ENCODE measurements around the gene KIF26B. TPM values are rescaled to one million over a fixed set of nuclear protein-coding genes. Genes with fewer than 3 reads are reported as not detected.

Gene KIF26B
- polyA plus RNA-seq, 4 donors = 19.7 to 35.9 (median 34.0) TPM

DNA sequence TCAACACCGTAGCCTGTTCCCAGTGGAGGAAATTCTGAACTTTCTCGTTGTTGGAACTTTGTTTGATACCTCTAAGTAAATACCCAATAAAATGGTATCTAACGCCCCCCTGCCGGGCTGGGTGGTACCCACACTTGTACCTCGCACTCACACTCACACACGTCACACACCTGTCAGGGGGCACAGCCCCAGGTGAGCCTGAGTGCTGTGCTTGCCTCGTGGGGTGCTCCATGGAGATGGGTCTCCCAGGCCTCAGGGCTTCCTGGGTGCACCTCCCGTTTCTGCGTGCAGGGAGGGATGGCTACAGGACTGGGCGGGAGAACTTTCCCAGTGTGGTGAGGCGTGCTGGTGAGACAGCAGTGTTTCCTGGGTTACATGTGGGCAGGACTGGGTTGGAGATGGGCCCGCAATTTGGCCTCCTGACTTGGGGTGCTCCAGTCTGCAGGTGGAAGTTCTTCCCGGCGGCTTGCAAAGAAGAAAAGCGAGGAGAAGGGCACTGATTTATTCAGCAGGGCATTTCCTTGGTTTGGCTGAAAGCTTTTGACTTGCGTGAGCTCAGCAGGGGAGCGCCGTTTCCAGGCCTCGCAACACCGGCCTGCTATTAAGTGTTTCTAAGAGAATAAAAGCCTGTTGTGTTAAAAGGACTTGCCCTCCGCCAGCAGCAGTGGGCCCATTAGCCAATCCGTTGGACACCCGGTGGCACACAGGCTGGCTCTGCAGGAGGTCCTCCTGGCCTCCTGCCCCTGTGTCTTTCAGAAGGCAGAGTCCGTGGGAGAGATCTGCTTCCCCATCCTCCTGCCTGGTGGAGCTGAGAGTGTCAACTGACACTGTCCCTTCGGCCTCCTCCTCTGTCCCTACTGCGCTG is 79.7 kb downstream of the KIF26B start:
- no peak for DNase-seq (ENCODE audit: low read depth in 4 of 4, low spot score in 3 of 4)

DNA sequence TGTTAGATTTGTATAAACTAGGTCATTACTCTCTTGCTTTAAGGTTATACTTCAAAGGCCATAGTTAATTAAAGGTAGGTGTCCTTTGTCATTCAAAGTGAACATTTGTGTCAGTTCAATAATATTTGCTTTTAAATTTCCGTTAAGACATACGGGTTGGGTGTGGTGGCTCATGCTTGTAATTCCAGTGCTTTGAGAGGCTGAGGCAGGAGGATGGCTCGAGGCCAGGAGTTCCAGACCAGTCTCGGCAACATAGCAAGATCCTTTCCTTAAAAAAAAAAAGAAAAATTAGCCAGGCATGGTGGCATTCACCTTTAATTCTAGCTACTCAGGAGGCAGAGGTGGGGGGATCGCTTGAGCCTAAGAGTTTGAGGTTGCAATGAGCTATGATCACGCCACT is 80.4 kb downstream of the KIF26B start:
- no peak for DNase-seq (ENCODE audit: low read depth in 4 of 4, low spot score in 3 of 4)

DNA sequence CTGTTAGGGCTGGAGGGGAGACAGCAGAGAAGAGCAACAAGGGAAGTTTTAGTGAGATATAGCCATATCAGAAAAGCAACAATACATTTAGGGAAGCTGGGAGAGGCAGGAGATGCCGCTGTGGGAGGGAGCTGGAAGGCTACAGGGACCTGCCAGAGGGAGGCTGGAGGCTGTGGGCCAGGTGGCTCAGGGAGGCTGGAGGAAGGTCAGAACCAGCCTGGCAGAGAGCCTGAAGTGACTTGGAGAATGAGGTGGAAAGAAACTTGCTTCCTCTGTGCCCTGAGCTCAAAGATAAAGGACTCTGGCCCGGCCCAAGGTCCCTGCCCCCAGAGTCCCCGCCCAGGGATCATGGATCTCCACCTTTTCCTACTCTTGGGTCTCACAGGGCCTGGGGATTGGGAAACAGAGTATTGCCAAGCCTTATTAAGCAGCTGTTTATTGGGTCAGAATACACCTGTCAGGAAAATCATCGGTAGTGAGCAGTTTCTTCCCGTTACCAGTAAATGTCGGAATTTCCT is 85.9 kb downstream of the KIF26B start:
- no peak for DNase-seq (ENCODE audit: low read depth in 4 of 4, low spot score in 3 of 4)

DNA sequence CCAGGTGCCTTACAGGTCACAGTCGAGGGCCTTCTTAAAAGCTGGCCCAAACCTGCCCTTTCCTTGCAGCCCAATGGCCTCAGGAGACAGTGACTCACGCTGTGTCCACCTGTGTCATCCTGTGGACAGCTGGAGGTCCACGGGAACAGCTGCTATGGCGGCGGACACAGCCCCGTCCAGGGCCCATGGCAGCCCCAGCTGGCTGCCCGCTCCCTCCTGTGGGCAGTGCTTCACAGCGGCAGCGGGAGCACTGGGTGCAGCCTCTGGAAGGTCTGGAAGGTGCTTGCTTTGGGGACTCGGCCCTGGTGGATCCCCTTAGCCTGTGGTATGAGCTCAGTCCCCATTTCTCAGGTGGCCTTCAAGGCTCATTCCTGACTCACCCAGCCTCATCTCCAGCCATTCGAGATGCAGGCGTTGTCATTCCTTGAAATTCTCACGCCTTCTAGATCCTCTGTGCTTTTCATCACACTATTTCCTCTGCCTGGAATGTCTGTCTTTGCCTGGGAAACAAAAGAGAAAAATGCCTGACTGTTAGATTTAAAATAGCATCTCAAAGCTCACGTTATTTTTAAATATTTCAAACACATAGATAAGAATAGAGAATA is 86.8 kb downstream of the KIF26B start:
- DNase-seq (ENCODE audit: low read depth in 4 of 4, low spot score in 3 of 4) = no peak

DNA sequence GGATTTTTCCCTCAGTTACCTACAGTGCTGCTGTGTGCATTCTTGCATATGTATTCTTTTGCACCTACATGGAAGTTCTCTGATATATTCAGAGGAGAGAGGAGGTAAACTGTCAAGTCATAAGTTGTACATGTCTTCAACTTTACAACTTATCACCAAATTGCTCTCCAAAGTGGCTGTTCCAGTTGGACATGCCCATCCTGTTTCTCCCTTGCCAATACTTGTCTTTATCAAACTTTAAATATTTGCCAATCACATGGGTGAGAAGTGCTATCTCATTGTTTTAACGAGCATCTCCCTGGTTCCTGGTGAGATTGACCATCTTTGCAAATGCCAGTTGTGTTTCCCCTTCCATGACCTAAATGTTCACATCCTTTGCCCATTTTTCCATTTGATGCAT is 88.2 kb downstream of the KIF26B start:
- no peak for DNase-seq (ENCODE audit: low read depth in 4 of 4, low spot score in 3 of 4)

DNA sequence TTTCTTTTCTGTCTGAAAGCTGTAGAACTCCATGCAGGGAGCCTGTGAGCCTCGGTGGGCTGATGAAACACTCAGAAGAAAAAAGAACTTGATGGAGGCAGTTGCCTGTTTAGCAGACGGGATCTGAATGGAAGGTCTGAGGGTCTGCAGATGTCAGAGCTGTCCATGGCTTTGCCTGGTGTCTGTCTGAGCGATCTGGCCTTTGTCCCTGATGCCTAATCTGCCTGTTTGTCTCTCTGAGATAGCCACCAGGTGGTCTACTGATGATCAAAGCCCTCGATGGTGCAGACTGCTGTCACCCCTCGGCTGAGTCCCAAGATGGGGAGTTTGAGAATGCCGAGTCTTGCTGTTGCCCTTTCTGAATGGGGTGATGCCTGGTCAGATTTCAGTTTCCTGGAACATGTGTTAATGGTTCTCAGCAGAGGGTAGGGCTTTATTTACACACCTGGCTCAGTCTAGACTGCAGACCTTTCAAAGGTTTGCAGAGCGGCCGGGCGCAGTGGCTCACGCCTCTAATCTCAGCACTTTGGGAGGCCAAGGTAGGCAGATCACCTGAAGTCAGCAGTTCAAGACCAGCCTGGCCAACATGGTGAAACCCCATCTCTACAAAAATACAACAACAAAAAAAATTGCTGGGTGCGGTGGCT is 90.4 kb downstream of the KIF26B start:
- no peak for DNase-seq (ENCODE audit: low read depth in 4 of 4, low spot score in 3 of 4)

DNA sequence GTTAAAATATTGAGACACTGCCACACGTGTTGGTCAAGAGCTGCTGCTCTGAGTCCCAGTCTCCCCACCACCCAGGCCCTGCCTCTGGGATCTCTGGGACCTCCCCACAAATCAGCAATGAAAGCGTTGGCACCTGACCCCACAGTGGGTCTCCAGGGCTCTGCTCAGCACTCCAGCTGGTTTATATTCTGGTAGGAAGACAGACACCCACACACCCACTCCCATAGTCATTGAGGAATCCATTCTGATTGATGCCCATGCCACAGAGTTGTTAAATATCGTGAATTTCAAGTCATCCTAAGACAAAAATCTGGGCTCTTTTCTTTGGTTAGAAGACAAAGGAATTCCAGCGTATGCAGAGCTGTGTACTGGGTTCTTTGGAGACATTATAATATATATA is 91.6 kb downstream of the KIF26B start:
- no peak for DNase-seq (ENCODE audit: low read depth in 4 of 4, low spot score in 3 of 4)

DNA sequence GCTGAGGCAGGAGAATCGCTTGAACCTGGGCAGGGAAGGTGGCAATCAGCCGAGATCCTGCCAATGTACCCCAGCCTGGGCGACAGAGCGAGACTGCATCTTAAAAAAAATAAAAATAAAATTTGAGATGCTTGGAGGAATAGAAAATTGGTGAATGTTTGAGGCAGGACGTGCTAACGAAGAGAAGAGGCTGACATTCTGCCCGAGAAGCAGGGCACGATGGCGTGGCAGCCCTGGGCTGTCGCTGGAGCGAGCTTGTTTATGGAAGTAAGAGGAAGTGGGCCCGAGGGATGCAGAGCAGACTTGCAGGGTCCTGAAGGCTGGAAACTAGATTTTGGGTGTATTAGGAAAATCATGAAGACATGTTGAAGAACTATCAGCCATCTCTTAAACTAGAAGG is 92.6 kb downstream of the KIF26B start:
- DNase-seq (ENCODE audit: low read depth in 4 of 4, low spot score in 3 of 4) = no peak

DNA sequence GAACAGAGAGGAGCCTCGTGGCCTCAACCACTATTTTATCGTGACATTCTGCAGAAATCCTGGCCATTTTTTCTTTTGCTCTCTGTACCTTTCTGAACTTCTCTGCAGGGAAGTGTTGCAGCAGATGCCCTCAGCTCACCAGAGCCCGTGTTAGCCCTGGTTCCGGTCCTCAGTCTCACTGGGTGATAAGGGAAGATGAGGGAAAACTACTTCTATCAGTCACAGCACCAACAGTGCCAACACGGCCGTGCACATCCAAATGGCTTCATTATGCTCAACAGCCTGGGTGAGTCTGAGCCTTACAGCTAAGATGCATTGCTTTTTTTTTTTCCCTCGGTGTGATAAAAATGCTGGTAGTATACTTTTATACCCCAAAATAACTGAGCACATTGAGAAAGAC is 93.0 kb downstream of the KIF26B start:
- DNase-seq (ENCODE audit: low read depth in 4 of 4, low spot score in 3 of 4) = no peak

DNA sequence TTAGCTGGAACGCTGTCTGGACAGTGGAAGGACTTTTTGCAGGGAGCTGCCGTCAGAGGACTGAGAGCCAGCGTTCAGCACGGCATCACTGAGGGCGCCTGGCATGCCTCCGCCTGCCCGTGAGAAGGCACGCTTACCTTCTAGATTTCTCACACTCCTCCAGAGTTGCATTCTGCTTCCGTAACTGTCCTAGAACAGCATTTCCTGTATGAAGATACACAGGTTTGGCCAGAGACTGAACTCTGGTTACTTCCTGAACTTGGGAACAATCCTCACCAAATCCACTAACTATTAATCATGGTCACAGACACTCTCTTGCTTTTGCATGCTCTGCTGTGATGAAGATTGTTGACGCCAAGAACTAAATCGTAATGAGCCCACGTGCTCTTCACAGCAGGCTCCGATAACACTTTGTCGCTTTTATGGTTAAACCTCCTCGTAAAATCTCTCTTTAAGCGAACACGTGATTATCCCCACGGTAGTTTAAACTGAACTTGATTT is 93.5 kb downstream of the KIF26B start:
- no peak for DNase-seq (ENCODE audit: low read depth in 4 of 4, low spot score in 3 of 4)

DNA sequence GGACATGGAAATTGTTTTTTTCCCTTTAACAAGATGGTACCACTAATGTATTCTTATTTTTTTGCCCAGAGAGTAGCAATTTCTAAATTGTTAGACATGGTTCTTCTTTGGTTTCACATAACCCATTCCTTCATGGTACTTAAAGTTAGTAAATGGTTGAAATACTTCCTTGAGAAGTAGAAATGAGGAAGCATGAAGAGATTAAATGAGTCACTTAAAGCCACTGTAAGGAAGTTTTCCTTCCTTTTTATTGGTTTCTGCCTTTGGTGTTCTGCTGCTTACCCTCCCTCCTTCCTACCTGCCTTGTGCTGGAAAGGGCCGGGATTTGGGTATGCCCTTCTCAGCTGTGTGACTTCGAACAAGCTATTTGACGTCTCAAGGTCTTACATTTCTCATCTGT is 101.0 kb downstream of the KIF26B start:
- DNase-seq (ENCODE audit: low read depth in 4 of 4, low spot score in 3 of 4) = no peak

DNA sequence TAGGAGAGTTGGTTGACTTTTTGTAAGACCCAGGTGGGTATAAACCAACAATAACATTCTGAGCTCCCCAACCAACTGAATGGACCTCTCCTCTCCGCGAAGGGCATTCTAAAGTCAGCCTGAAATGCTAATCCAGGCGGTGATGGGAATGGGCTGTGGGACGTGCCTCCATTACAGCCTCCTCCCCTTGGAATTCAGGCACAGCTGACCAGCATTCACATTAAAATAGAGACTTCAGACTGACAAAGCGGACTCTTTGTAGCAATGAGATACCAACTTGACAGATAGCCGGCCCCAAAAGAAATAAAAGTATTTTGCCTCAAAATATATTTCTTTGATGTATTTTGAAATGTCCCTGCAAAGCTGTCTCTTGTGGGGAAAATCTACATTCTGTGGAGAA is 101.7 kb downstream of the KIF26B start:
- no peak for DNase-seq (ENCODE audit: low read depth in 4 of 4, low spot score in 3 of 4)

DNA sequence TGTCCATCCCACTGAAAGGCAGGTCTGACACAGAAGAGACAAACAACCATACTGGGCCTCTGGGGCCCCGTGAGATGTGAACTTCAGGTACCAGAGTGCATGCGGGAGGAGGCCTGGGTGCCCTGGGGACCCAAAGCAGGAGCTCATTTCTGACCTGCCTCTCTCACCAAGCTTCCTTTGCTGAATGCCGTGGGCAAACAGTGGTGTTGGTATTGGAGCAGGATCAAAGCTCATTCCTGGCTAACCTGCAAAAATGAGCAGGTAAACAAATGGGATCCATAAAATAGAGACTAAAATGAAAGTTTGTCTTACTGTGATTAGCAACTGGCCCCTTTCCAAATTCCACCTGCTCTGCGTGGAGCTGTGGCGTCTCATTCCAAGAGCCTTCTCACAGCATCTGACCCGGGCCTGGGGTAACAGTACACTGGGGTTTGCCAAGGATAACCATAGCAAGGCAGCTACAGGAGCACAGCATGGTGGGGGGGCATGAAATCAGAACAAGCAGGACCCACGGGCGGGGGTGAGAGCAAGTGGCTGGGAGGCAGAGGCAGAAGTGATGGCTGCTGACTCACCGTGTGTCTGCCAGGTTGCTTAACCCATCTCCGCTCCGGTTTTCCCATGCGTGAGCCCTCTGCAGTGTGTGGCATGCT is 103.6 kb downstream of the KIF26B start:
- DNase-seq (ENCODE audit: low read depth in 4 of 4, low spot score in 3 of 4) = no peak

DNA sequence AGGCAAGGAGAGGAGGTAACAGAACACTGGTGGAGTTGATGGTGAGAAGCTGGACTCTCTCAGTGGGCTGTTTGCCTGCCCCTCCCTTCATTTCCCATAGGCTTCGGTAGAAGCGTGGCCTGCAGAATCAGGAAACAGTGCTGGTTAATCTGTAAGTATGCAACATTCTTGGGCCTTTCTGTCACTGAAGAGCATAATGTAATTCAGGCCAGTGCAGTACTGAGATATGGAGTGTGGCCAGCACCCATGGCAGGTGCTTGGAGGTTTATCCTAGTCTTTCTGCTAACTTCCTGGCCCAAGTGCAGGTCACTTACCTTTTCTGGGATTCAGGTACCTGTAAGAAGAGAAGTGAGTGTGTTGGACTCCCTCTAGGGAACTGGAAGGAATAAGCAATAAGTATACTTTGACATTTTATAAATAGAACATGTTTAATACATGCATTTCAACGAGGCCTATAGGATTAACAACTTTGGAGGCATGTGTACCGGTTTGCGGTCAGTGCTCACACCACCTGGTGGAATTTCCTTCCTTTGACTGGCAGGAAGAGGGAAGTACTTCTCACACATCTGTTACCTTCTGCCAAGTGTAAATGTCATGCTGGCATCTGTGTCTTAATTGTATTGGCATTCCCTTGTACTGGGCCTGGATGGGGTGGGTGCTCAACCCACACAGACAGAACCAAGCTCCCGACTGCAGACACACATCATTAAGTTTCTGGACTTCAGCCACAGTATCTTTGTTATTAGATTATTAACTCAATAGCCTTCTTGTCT is 105.5 kb downstream of the KIF26B start:
- DNase-seq (ENCODE audit: low read depth in 4 of 4, low spot score in 3 of 4) = no peak

DNA sequence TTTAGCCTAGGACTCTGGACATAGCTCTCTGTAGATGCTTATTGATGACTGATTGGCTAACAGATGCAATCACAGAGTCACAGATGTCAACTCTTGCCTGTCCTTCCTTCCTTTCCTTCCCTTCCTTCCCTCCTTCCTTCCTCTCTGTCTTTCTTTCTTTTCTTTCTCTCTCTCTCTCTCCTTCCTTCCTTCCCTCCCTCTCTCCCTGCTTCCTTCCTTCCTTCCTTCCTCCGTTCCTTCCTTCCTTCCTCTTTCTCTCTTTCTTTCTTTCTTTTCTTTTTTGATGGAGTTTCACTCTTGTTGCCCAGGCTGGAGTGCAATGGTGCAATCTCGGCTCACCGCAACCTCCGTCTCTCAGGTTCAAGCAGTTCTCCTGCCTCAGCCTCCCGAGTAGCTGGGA is 106.1 kb downstream of the KIF26B start:
- no peak for DNase-seq (ENCODE audit: low read depth in 4 of 4, low spot score in 3 of 4)

DNA sequence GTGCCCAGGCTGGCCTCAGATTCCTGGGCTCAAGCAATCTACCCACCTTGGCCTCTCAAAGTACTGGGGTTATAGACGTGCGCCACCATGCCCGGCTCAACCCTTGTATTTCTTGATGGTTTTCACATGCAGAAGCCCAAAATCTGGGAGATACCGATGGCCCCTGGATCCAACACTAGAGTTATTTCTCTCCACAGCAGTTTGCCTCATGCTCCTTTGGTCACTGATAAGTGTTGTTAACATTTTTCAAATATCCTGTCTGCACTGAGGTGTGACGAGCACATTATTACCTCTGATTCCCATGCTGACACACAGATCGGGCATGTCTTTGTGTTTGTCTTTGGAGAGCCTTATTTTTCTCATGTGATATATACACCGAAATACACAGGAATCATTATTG is 107.0 kb downstream of the KIF26B start:
- DNase-seq (ENCODE audit: low read depth in 4 of 4, low spot score in 3 of 4) = peak in 1 of 4 donors; percentile 42

DNA sequence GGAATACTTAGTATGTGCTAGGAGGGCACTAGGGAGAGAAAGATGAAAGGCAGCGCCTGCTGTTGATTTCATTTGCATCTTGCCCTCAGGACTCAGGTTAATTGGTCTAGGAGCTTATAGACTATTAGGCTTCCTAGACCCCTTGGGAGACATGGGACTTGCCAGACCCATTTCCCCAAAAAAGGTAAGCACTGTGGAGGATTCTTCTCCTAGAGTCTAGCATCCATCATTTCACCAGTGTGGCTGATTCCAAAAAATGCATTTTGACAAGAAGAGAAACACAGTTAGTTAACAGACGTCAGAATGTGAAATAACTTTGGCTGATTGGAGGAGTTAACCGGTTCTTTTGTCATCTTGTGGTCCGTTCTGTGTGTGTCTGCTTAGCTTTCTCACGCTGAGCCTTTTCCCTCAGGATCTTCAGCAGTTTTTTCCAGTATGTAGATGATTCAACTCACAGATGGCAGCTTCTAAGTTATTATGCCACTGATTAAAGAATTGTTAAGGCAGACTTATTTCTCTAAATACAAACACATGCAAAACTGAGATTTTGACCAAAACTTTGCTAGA is 108.8 kb downstream of the KIF26B start:
- DNase-seq (ENCODE audit: low read depth in 4 of 4, low spot score in 3 of 4) = no peak

DNA sequence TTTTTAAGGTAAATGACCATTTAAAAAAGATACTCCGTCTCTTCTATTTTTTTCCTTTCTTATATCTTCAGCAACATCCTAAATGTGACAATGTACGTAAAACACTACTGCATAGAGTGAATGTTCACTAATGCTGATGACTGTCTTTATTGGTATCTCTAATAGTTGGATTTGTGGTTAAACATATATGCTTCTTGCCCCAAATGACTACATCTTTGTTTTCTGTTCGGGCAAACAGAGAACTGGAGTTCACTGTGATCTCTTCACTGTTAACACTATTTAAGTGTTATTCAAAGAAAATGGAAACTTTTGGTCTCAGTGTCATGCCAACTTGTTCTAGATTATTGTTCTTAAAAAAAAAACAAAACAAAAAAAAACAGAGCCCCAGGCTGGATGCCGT is 109.4 kb downstream of the KIF26B start:
- no peak for DNase-seq (ENCODE audit: low read depth in 4 of 4, low spot score in 3 of 4)

DNA sequence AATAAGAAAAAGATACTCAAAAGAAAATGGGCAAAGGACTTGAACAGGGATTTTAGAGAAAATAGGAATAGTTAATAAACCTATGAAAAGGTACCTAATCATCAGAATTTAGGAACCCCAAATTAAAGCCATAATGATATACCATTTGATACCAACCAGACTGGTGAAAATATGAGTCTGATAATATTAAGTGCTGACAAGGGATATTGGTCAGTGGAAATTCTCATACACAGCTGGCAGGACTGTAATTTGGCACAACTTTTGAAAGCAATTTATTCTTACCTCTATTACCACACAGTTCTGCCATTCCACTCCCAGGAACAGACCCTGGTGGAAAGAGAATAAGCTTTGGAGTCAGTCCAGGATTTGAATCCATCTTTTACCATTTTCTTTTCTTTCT is 111.3 kb downstream of the KIF26B start:
- DNase-seq (ENCODE audit: low read depth in 4 of 4, low spot score in 3 of 4) = no peak

DNA sequence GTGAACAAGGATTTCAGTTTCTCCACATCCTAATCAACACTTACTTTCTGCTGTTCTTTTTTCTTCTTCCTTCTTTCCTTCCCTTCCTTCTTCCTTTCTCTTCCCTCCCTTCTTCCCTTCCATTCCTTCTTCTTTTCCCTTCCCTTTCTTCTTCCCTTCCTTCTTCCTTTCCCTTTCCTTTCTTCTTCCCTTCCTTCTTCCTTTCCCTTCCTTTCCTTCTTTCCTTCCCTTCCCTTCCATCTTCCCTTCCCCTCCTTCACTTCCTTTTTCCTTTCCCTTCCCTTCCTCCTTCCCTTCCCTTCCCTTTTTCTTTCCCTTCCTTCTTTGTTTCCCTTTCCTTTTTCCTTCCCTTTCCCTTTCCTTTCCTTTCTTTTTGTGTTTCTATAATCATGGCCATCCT is 115.3 kb downstream of the KIF26B start:
- no peak for DNase-seq (ENCODE audit: low read depth in 4 of 4, low spot score in 3 of 4)

Data from left renal pelvis (tissue), 4 donors.